H1 (cell line): ENCODE data around the gene CLIP4. TPM values are rescaled to one million over a fixed set of nuclear protein-coding genes. Genes with fewer than 3 reads are reported as not detected.

Source experiments
- EP300 ChIP-seq, 2 experiments: IDR thresholded peaks; 1 replicate in 1 of 2; 2 replicates in 1 of 2; pipeline ENCODE4 v1.6.1; 2011 to 2012; ENCODE audit warnings: low read depth in 2 of 2, low read length in 2 of 2, mild to moderate bottlenecking in 2 of 2, borderline replicate concordance in 1 of 2, inconsistent platforms in 1 of 2, moderate library complexity in 1 of 2
- HDAC2 ChIP-seq, 2 experiments: fragments of 300-600 bp in 1 of 2; sonication (generic) in 1 of 2; IDR thresholded peaks; 2 replicates each; pipeline ENCODE4 v1.6.1; 2011 to 2012; ENCODE audit warnings: low read depth in 2 of 2, low read length in 2 of 2, mild to moderate bottlenecking in 2 of 2, moderate library complexity in 2 of 2, borderline replicate concordance in 1 of 2, inconsistent platforms in 1 of 2
- PHF8 ChIP-seq: fragments of 200-600 bp; sonication (generic); conservative IDR thresholded peaks from 2 replicates; pipeline ENCODE4 v1.7.1; 2012; ENCODE audit warnings: low read depth, mild to moderate bottlenecking, inconsistent platforms, low read length, moderate library complexity
- SUZ12 ChIP-seq: fragments of 200-600 bp; sonication (generic); IDR thresholded peaks from 2 replicates; pipeline ENCODE4 v1.6.1; 2012; ENCODE audit warnings: mild to moderate bottlenecking, inconsistent platforms, low read length, moderate library complexity, mixed read lengths
- TCF12 ChIP-seq: IDR thresholded peaks from 2 replicates; pipeline ENCODE4 v1.6.1; 2011; ENCODE audit warnings: low read depth, mild to moderate bottlenecking, low read length
- polyA plus RNA-seq, 7 experiments: library from polyadenylated mRNA; depleted of rRNA in 3 of 7; stranded (reverse) in 5 of 7; unstranded in 2 of 7; fragments of >200 nt in 5 of 7; fragments of 200-250 nt in 2 of 7; gene quantifications; 1 replicate in 5 of 7; 2 replicates in 1 of 7; 4 replicates in 1 of 7; pipeline versions ENCODE4 v1.2.1 to v1.2.3, GENCODE V29; 2011 to 2013; ENCODE audit warnings: missing spikeins in 2 of 7, mixed read lengths in 2 of 7
- total RNA-seq: library from RNA; stranded (reverse); fragmentation: NEBNext Ultra II Directional; extraction: Animal tissue kit (Norgen Biotek cat#: 25700); gene quantifications from 2 replicates; pipeline ENCODE4 v1.2.1, GENCODE V29; 2021

The CLIP4 gene
- total and polyA plus RNA-seq, 2 of the 8 experiments (the other 6 are each of a cell fraction or from before 2014, with no cell fraction given), result 0.08 to 0.09 TPM

GRCh38 chr2:29218550-29219125 lies 103.4 kb downstream of the CLIP4 start (continued):
- TF ChIP-seq HDAC2 (IDR thresholded peaks at IDR 0.05; ENCODE audit: borderline replicate concordance in 1 of 2, low read depth in 2 of 2, low read length in 2 of 2) (no peak), EP300 (IDR thresholded peaks at IDR 0.05; ENCODE audit: borderline replicate concordance in 1 of 2, low read depth in 2 of 2, low read length in 2 of 2) (no peak), SUZ12 (no peak), PHF8 (no peak), TCF12 (no peak)
